Hepatocyte (in vitro differentiated cells): Measurements from ENCODE around the gene RALGAPA2.

ENCODE experiments used
- CTCF ChIP-seq: fragments of 200-600 bp; sonication (generic); IDR thresholded peaks from 2 replicates; pipeline ENCODE4 v1.5.1; 2016; ENCODE audit warnings: antibody characterized with exemption, mild to moderate bottlenecking; ENCODE audit not compliant: poor library complexity
- EZH2 ChIP-seq: fragments of 200-600 bp; sonication (generic); IDR thresholded peaks from 2 replicates; pipeline ENCODE4 v1.6.1; 2016; ENCODE audit warnings: antibody characterized with exemption, mild to moderate bottlenecking, borderline replicate concordance
- EZH2phosphoT487 ChIP-seq: fragments of 200-600 bp; sonication (generic); IDR thresholded peaks from one replicate; pipeline ENCODE4 v1.6.1; 2018; ENCODE audit warnings: antibody characterized with exemption, mild to moderate bottlenecking, low read depth, moderate library complexity; ENCODE audit not compliant: unreplicated experiment, severe bottlenecking

- no peak for TF ChIP-seq CTCF
- no peak for TF ChIP-seq EZH2
- no peak for TF ChIP-seq EZH2phosphoT487
Observed at GRCh38 chr20:20396794-20397193, 315.6 kb downstream of the RALGAPA2 start.
